CD4-positive, CD25-positive, alpha-beta regulatory T cell (primary cell): ENCODE data around the gene PPHLN1. TPM values are rescaled to one million over a fixed set of nuclear protein-coding genes. Genes with fewer than 3 reads are reported as not detected.

Experiments used
- ATAC-seq, 2 donors: fragments of 150-1000 bp; cut with Tn5 transposase; one replicate each; pipeline ENCODE4 v1.10.0; 2021; ENCODE audit warnings: low read depth in 2 of 2, moderate number of reproducible peaks in 2 of 2, moderate library complexity in 1 of 2
- DNase-seq, 3 donors: peaks; one replicate each; pipeline versions ENCODE4 v3.0.0 to v3.0.0-alpha.2; 2012 to 2022; ENCODE audit warnings: mixed read lengths in 1 of 3
- H3K27ac ChIP-seq: one replicate; pipeline ENCODE4 v1.7.0; 2013; ENCODE audit warnings: mild to moderate bottlenecking, low read length; ENCODE audit not compliant: insufficient read depth, poor library complexity, severe bottlenecking
- H3K27me3 ChIP-seq: one replicate; pipeline ENCODE4 v1.7.0; 2013; ENCODE audit warnings: low read length; ENCODE audit not compliant: control insufficient read depth, insufficient read depth
- H3K36me3 ChIP-seq: one replicate; pipeline ENCODE4 v1.7.0; 2013; ENCODE audit warnings: mild to moderate bottlenecking, low read length, moderate library complexity; ENCODE audit not compliant: control insufficient read depth, insufficient read depth
- H3K4me1 ChIP-seq: 2 replicates; pipeline ENCODE4 v1.7.0; 2013; ENCODE audit warnings: mild to moderate bottlenecking, low read length; ENCODE audit not compliant: insufficient read depth, control insufficient read depth, poor library complexity, severe bottlenecking
- H3K4me3 ChIP-seq: one replicate; pipeline ENCODE4 v1.7.0; 2013; ENCODE audit warnings: low read depth, mild to moderate bottlenecking, low read length, moderate library complexity
- H3K9me3 ChIP-seq, 2 experiments: 1 replicate in 1 of 2; 2 replicates in 1 of 2; pipeline ENCODE4 v1.7.0; 2013; ENCODE audit warnings: low read length in 2 of 2, mild to moderate bottlenecking in 1 of 2, moderate library complexity in 1 of 2; ENCODE audit not compliant: control insufficient read depth in 2 of 2
- H3K27ac Mint-ChIP-seq, 3 donors: one replicate each; pipeline ENCODE4 v1.8.0; 2020 to 2022; ENCODE audit warnings: mild to moderate bottlenecking in 3 of 3, mixed read lengths in 3 of 3, moderate library complexity in 2 of 3
- H3K27me3 Mint-ChIP-seq: one replicate; pipeline ENCODE4 v1.8.0; 2022; ENCODE audit warnings: mild to moderate bottlenecking, mixed read lengths
- H3K36me3 Mint-ChIP-seq: one replicate; pipeline ENCODE4 v1.8.0; 2020; ENCODE audit warnings: mixed read lengths
- H3K4me1 Mint-ChIP-seq, 4 donors: one replicate each; pipeline ENCODE4 v1.8.0; 2020 to 2022; ENCODE audit warnings: mixed read lengths in 4 of 4, mild to moderate bottlenecking in 1 of 4
- H3K4me3 Mint-ChIP-seq, 4 donors: one replicate each; pipeline ENCODE4 v1.8.0; 2020 to 2022; ENCODE audit warnings: mild to moderate bottlenecking in 4 of 4, mixed read lengths in 4 of 4, moderate library complexity in 3 of 4
- H3K9me3 Mint-ChIP-seq, 7 donors: one replicate each; pipeline ENCODE4 v1.8.0; 2020 to 2022; ENCODE audit warnings: mixed read lengths in 7 of 7, mild to moderate bottlenecking in 3 of 7, moderate library complexity in 2 of 7
- polyA plus RNA-seq, 4 donors: library from polyadenylated mRNA; unstranded; fragments of 300-500 nt; fragmentation: Illumina TruSeq; gene quantifications; one replicate each; pipeline ENCODE4 v1.2.3, GENCODE V29; 2021
- total RNA-seq: library from RNA; stranded (reverse); gene quantifications from one replicate; pipeline ENCODE4 v1.2.3, GENCODE V29; 2022

PPHLN1 gene
- total and polyA plus RNA-seq, 5 donors from 2014 or later: 102 to 186 (median 178) TPM

DNA sequence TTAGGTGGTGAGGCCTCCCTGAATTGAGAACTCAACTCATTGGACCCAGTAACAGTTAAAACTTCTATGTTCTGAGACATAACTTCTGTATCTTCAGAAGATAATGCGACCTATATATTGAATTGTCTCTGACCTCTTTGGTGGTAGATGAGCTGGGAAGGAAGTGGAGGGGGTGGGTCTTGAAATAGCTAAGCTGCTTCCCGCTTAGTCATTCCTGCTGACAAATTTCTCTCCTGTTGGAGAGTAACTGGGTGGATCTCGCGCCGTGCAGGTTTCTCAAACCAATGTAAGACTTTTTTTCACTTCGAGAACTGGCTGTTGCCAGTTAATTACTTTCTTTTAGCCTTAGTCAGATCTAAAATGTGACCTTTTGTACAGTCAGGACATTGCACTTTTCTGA is 100.8 kb downstream of the PPHLN1 start:
- H3K27ac ChIP-seq: no peak overlapping the region
- Mint-ChIP-seq H3K4me1 (peaks cover 13 to 32% (median 18%) of the 10 kb centered on the region in 4 donors), H3K36me3 (peaks cover 38% of the 10 kb centered on the region)

DNA sequence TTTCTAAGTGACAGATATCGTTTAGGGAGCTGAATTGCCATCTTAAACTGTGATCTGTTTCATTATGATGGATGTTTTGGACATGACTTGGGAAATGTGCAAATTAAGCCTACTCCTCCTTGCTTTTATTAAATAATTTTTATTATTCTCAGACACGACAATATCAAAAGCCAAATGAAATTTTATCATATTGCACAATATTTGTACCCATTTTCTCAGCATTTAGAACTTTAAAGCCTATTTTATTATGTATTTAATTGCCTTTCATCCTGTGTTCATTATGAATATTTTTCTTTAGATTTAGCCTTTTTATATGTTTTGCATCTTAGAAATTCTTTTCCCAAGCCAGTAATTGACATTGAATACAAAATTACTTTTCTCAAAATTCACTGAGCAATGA is 102.9 kb downstream of the PPHLN1 start:
- DNase-seq (no peak), ATAC-seq (no peak)
- Histone ChIP-seq H3K27ac (no peak overlapping the region), H3K27me3 (no peaks in the 10 kb centered on the region), H3K9me3 (no peaks in the 10 kb centered on the region), H3K4me1 (no peaks in the 10 kb centered on the region), H3K36me3 (peaks cover 20% of the 10 kb centered on the region), H3K4me3 (no peak overlapping the region)
- Mint-ChIP-seq H3K4me1 (peaks cover 5 to 21% (median 16%) of the 10 kb centered on the region in 4 donors), H3K36me3 (peaks cover 51% of the 10 kb centered on the region), H3K27me3 (no peaks in the 10 kb centered on the region), H3K27ac (no peak overlapping the region), H3K9me3 (peaks cover 0 to 2% (median 0%) of the 10 kb centered on the region in 7 donors), H3K4me3 (no peak overlapping the region)

More for the DNA sequence above, 100.8 kb downstream of the PPHLN1 start:
- Histone ChIP-seq H3K36me3 (peaks cover 12% of the 10 kb centered on the region), H3K9me3 (no peaks in the 10 kb centered on the region), H3K27me3 (no peaks in the 10 kb centered on the region), H3K4me3 (no peak overlapping the region), H3K4me1 (no peaks in the 10 kb centered on the region)
- DNase-seq: no peak
- H3K27ac Mint-ChIP-seq: no peak overlapping the region
- H3K27me3 Mint-ChIP-seq: no peaks in the 10 kb centered on the region
- no peak for ATAC-seq
- H3K4me3 Mint-ChIP-seq: no peak overlapping the region
- peaks cover 0 to 2% (median 0%) of the 10 kb centered on the region in 7 donors for H3K9me3 Mint-ChIP-seq

- Mint-ChIP-seq H3K4me3 (no peak overlapping the region), H3K36me3 (peaks cover 45% of the 10 kb centered on the region), H3K27me3 (no peaks in the 10 kb centered on the region), H3K4me1 (peaks cover 9 to 21% (median 13%) of the 10 kb centered on the region in 4 donors), H3K27ac (no peak overlapping the region), H3K9me3 (peaks cover 0 to 2% (median 0%) of the 10 kb centered on the region in 7 donors)
- no peaks in the 10 kb centered on the region for H3K27me3 ChIP-seq
- H3K9me3 ChIP-seq: no peaks in the 10 kb centered on the region
- DNase-seq: no peak
- H3K4me3 ChIP-seq: no peak overlapping the region
- H3K36me3 ChIP-seq: peaks cover 20% of the 10 kb centered on the region
- no peaks in the 10 kb centered on the region for H3K4me1 ChIP-seq
- no peak for ATAC-seq
- no peak overlapping the region for H3K27ac ChIP-seq
Observed at GRCh38 chr12:42432517-42433140, 106.7 kb downstream of the PPHLN1 start.

DNA sequence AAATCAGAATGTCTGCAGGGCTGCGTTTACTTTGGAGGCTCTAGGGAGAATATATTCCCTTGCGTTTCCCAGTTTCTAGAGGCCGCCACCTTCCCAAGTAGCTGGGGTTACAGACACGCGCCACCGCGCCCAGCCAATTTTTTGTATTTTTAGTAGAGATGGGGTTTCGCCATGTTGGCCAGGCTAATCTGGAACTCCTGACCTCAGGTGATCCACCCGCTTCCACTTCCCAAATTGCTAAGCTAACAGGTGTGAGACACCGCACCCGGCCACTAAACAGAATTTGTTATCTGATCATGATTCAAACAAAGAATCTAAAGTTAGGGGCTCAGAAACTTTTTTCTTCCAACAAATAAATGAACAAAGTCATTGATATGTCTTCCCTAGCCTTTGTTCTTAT is 114.6 kb downstream of the PPHLN1 start:
- Mint-ChIP-seq H3K9me3 (peaks cover 0 to 11% (median 1%) of the 10 kb centered on the region in 7 donors), H3K27ac (no peak overlapping the region), H3K36me3 (peaks cover 69% of the 10 kb centered on the region), H3K4me1 (peaks cover 4 to 10% (median 6%) of the 10 kb centered on the region in 4 donors), H3K27me3 (no peaks in the 10 kb centered on the region), H3K4me3 (no peak overlapping the region)
- H3K4me1 ChIP-seq: no peaks in the 10 kb centered on the region
- H3K27ac ChIP-seq: no peak overlapping the region
- DNase-seq (no peak), ATAC-seq (no peak)
- no peaks in the 10 kb centered on the region for H3K27me3 ChIP-seq
- H3K36me3 ChIP-seq: peaks cover 53% of the 10 kb centered on the region
- peaks cover 3 to 4% of the 10 kb centered on the region in 2 experiments for H3K9me3 ChIP-seq
- H3K4me3 ChIP-seq: no peak overlapping the region

- Histone ChIP-seq H3K4me3 (no peak overlapping the region), H3K27me3 (no peaks in the 10 kb centered on the region), H3K9me3 (peaks cover 3 to 4% of the 10 kb centered on the region in 2 experiments), H3K36me3 (peaks cover 69% of the 10 kb centered on the region), H3K27ac (no peak overlapping the region), H3K4me1 (no peaks in the 10 kb centered on the region)
- Mint-ChIP-seq H3K27me3 (no peaks in the 10 kb centered on the region), H3K4me3 (no peak overlapping the region), H3K27ac (no peak overlapping the region), H3K9me3 (peaks cover 0 to 11% (median 1%) of the 10 kb centered on the region in 7 donors), H3K36me3 (peaks cover 76% of the 10 kb centered on the region), H3K4me1 (peaks cover 0 to 4% (median under 1%) of the 10 kb centered on the region in 4 donors)
- no peak for DNase-seq
- ATAC-seq: no peak
Observed at GRCh38 chr12:42442311-42442759, 116.4 kb downstream of the PPHLN1 start.

DNA sequence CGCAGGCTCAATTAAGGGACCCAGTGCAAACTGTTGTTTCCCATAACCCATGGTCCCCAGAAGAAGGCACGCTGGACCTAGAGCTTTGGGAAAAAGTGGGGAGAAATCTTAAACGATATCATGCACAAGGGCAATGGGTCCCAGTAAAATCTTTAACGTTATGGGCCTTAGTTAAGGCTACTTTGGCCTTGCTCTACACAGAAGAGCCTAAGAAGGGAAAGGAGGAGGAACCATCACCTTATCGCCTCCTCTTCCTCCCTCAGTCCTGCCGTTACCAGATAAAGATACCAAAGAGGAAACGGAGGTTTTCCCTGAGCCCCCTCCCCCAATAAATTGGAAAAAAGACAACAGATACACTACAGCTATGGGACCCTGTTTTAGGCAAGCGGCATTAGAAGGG is 116.9 kb downstream of the PPHLN1 start:
- Histone ChIP-seq H3K36me3 (peaks cover 71% of the 10 kb centered on the region), H3K4me3 (no peak overlapping the region), H3K27ac (no peak overlapping the region), H3K4me1 (no peaks in the 10 kb centered on the region), H3K27me3 (no peaks in the 10 kb centered on the region), H3K9me3 (peaks cover 3 to 4% of the 10 kb centered on the region in 2 experiments)
- H3K4me1 Mint-ChIP-seq: peaks cover 0 to 4% (median 0%) of the 10 kb centered on the region in 4 donors
- H3K9me3 Mint-ChIP-seq: peaks cover 0 to 11% (median 1%) of the 10 kb centered on the region in 7 donors
- H3K27ac Mint-ChIP-seq: no peak overlapping the region
- ATAC-seq: no peak
- H3K4me3 Mint-ChIP-seq: no peak overlapping the region
- H3K36me3 Mint-ChIP-seq: peaks cover 76% of the 10 kb centered on the region
- no peak for DNase-seq
- no peaks in the 10 kb centered on the region for H3K27me3 Mint-ChIP-seq

GRCh38 chr12:42444192-42444943 is 118.4 kb downstream of the PPHLN1 start:
- Mint-ChIP-seq H3K36me3 (peaks cover 82% of the 10 kb centered on the region), H3K27ac (no peak overlapping the region), H3K27me3 (no peaks in the 10 kb centered on the region), H3K9me3 (peaks cover 0 to 11% (median 1%) of the 10 kb centered on the region in 7 donors), H3K4me1 (no peaks in the 10 kb centered on the region), H3K4me3 (no peak overlapping the region)
- H3K36me3 ChIP-seq: peaks cover 71% of the 10 kb centered on the region
- H3K4me3 ChIP-seq: no peak overlapping the region
- no peaks in the 10 kb centered on the region for H3K27me3 ChIP-seq
- peaks cover 3 to 4% of the 10 kb centered on the region in 2 experiments for H3K9me3 ChIP-seq
- ATAC-seq: no peak
- H3K4me1 ChIP-seq: no peaks in the 10 kb centered on the region
- no peak for DNase-seq
- no peak overlapping the region for H3K27ac ChIP-seq
